NCI-H1417 treated with DMSO at 0.1 percent for 48 hours (cell line): ENCODE data around the gene SEC11A.
"Not testable (repeated sequence)": the region's sequence is repeated elsewhere in the genome, so short reads cannot be mapped to it uniquely, and the experiment has no call there.

ENCODE experiments used
- DNase-seq: peaks from one replicate; lab custom pipeline; 2025; lab: John Stamatoyannopoulos, UW

SEC11A gene

GRCh38 chr15:84716036-84716732 lies at the start of gene SEC11A:
TSS of gene SEC11A (minus strand) at chr15:84716139. CDS start at chr15:84716075, 64 bp downstream.
- DNase-seq = peak; percentile 81

- no peak for DNase-seq
Measured at GRCh38 chr15:84765675-84766074, 49.7 kb upstream of the SEC11A start.

GRCh38 chr15:84764989-84765388 lies 49.0 kb upstream of the SEC11A start:
- DNase-seq = no peak

- DNase-seq = no peak
Measured at GRCh38 chr15:84764585-84764984, 48.6 kb upstream of the SEC11A start.

GRCh38 chr15:84762840-84763572 lies 47.1 kb upstream of the SEC11A start:
- DNase-seq = no peak

GRCh38 chr15:84761607-84762131 lies 45.7 kb upstream of the SEC11A start:
- no peak for DNase-seq

GRCh38 chr15:84760219-84760618 lies 44.3 kb upstream of the SEC11A start:
- DNase-seq = no peak

GRCh38 chr15:84759018-84759417 lies 43.1 kb upstream of the SEC11A start:
- DNase-seq = no peak

- DNase-seq = no peak
Measured at GRCh38 chr15:84755736-84756527, 40.0 kb upstream of the SEC11A start.

- not testable (repeated sequence) for DNase-seq
Measured at GRCh38 chr15:84754889-84755288, 39.0 kb upstream of the SEC11A start.

- no peak for DNase-seq
Measured at GRCh38 chr15:84752700-84753099, 36.8 kb upstream of the SEC11A start.

- DNase-seq = no peak
Measured at GRCh38 chr15:84752195-84752594, 36.3 kb upstream of the SEC11A start.

- not testable (repeated sequence) for DNase-seq
Measured at GRCh38 chr15:84751721-84752120, 35.8 kb upstream of the SEC11A start.

- DNase-seq = no peak
Measured at GRCh38 chr15:84750583-84751092, 34.7 kb upstream of the SEC11A start.

- DNase-seq = no peak
Measured at GRCh38 chr15:84749111-84749991, 33.4 kb upstream of the SEC11A start.

- no peak for DNase-seq
Measured at GRCh38 chr15:84748274-84749110, 32.6 kb upstream of the SEC11A start, which contains the start of gene ZNF592. TSS of gene ZNF592 (plus strand) at chr15:84748592. CDS start at chr15:84782676, 34,084 bp downstream.

GRCh38 chr15:84747416-84748273 lies 31.7 kb upstream of the SEC11A start:
- DNase-seq = peak; percentile 36

GRCh38 chr15:84741121-84741520 lies 25.2 kb upstream of the SEC11A start:
- DNase-seq = no peak

GRCh38 chr15:84740691-84741090 lies 24.8 kb upstream of the SEC11A start:
- no peak for DNase-seq
